DLD1 (cell line): Measurements from ENCODE around the gene GABRR3.

ENCODE experiments used
- in situ Hi-C: cut with HindIII; loops from 2 replicates; pipeline ENCODE4 v1.10.0; 2017; ENCODE audit warnings: low sequenced_read_pairs

The GABRR3 gene

DNA sequence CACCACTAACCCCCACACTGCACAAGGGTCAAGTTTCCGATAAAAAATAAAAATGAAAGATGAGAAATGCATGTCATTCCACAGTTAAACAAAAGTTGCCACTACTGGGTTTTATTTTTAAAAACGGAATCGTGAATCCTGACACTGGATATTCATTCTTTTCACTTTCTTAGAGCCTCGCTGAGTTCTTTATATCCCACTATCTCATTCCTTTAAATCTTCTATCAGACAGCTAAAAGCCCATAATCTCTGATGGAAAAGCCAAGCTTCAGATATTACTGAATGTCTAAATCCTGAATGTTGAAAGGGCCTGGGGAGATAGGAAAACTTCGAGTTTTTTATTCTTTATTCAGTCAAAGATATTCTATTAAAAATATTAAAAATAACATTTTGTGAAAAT is 74.6 kb downstream of the GABRR3 start:
- in situ Hi-C loops = no loop called here

DNA sequence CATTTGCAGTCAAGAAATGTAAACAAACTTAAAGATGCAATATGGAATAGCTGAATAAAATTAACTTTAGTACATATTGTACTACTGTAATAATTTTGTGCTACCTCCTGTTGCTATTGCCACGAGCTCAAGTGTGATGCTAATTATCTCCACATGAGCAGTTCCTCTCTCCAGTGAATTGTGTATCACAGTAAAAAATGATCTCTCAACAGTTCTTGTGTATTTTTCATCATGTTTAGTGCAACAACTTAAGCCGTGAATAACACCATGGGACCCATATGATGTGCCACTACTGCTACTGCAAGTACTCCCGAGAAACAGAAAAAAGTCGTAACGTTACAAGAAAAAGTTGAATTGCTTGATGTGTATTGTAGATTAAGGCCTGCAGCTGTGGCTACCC is 75.2 kb downstream of the GABRR3 start:
- in situ Hi-C loops = no loop called here

GRCh38 chr3:97958796-97959195 is 76.3 kb downstream of the GABRR3 start:
- in situ Hi-C loops = no loop called here

DNA sequence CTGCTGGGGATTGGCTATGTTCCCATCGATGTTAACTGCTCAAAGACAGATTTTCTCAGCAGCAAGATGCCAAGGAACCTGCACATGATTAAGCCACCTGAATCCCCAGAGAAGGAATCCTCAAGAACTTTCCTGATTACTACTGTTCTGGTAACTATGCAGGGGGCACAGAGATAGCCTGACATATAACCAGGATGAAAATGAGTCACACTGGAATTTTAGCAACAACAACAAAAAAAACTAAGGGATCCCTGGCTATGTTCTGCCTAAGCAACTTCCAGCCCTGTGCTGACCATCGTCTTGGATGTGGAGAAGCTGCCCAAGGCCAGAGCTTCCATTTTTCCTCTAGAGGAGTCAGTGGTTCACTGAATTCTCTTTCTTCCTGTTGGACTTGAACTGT is 76.7 kb downstream of the GABRR3 start:
- in situ Hi-C loops = no loop called here

DNA sequence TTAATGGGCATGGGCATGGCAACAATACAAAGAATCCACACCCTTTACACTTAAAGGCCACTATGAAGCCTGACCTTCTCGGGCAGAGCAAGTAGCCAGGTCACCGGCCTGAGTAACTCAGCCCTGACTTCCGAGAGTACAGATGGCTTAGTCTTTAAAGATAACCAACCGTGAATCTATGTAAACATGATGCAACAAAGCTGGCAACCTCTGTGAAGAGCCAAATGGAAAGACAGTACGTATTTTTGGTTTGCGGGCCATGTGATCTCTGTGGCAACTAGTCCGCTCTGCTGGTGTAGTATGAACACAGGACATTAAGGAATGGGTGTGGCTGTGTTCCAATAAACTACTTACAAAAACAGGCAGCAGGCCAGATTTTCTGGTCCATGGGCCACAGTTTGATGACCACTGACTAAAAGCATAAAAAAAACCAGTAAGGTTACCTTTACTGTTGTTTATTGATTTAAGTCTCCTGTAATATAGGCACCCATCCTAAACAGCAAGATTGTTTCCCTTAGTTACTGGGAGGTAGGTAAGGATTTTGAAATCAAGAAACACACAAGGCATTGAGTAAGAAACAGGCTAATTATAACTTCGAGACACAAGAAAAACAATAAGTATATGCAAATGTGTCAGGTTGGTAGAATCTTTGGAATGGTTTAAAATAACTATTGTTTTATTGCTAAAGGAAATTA is 77.4 kb downstream of the GABRR3 start:
- in situ Hi-C loops = no loop called here

DNA sequence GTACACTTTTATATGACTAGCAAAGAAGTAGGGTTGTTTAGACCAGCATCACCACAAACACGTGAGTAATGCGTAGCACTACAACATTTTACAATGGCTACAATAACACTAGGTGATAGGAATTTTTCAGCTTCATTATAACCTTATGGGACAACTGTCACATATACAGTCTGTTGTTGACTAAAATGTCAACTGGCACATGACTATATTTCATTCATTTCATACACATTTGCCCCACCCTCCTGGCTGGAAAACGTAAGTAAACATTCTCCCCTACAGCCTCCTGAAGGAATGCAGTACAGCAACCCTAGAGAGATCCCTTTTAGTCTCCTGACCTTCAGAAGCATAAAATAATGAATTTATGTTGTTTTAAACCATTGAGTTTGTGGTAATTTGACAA is 79.1 kb downstream of the GABRR3 start:
- in situ Hi-C loops = no loop called here

DNA sequence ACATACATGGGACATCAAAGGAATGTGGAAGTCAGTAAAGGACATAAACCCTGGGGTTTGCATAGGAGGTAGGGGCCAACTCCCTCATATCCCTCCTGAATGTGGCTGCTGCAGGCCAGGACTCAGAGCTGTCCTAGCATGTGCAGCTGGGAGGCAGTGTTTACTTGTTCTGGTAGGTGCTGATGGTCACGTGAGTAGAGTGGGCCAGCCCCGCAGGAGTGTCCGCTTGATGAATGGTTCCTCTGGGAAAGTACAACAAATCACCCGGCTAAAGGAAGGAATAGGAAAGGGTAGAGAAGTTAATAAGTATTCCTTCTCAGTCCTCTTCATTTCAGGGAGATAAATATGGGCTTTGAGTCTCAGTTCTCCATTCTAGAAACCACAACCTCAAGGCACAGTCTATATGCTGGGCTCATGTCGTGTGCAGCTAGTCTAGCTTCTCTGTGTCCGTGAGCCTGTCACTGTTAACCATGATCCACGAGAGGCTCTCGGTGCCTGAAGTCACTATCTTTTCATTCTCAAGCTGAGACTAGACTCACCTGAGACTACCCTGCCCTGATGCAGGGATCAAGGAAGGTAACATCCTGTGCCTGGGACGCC is 80.8 kb downstream of the GABRR3 start:
- in situ Hi-C loops = no loop called here

- in situ Hi-C loops = no loop called here
These were observed 82.2 kb downstream of the GABRR3 start for GRCh38 chr3:97952872-97953271.

DNA sequence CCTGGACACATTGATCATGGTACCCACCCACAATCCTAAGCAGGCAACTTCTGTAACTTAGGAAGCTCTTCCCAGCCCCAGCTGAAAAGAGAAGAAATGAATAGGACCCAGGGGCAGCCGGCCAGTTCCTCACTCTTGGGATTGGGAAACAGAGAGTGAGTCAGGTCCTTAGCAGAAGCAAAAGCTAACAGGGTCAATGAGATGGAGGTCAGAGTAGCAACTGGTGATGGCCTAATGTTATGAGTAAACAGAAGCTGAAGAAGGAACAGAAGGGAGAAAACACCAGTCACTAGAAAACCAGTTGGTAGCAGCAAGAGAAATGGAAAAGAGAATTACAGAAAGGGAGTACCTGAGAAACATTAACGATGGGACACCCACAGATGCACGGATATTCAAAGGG is 82.8 kb downstream of the GABRR3 start:
- in situ Hi-C loops = no loop called here

DNA sequence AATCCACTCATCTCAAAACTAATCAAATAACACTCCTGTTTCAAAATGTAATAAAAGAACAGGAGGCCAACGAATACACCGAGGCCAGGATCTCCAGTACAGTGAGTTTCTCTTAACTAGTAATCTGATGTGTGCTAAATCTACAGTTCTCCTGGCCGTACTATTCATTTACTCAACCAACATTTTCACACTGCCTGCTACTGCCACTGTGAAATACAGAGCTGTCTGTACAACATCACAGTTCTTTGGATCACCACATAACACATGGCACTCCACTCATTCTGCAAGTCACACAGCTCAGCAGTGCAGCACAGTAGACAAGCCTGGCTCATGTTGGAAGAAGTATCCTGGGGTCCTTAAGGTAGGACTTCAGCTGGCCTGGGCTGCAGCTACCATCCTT is 84.8 kb downstream of the GABRR3 start:
- in situ Hi-C loops = no loop called here

DNA sequence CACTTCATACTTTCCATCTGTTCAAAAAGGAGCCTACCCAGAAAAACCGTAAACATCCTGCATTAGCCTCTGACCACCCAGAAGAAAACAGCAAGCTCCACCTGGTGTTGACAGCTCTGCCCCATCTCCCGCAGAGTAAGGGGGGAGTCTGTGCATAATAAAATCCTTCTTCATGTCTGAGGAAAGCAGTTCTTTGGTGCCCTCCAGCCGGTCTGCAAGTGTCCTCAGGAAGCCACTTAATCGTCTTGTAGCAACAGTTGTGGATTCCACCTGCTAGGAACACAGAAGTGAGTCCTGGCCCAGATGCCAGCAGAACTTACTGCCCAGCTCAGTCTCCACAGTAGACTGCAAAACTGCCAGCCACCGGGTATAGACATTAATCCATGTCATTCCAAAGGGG is 85.4 kb downstream of the GABRR3 start:
- in situ Hi-C loops = no loop called here

- in situ Hi-C loops = no loop called here
These were observed 86.0 kb downstream of the GABRR3 start for GRCh38 chr3:97949110-97949485.

DNA sequence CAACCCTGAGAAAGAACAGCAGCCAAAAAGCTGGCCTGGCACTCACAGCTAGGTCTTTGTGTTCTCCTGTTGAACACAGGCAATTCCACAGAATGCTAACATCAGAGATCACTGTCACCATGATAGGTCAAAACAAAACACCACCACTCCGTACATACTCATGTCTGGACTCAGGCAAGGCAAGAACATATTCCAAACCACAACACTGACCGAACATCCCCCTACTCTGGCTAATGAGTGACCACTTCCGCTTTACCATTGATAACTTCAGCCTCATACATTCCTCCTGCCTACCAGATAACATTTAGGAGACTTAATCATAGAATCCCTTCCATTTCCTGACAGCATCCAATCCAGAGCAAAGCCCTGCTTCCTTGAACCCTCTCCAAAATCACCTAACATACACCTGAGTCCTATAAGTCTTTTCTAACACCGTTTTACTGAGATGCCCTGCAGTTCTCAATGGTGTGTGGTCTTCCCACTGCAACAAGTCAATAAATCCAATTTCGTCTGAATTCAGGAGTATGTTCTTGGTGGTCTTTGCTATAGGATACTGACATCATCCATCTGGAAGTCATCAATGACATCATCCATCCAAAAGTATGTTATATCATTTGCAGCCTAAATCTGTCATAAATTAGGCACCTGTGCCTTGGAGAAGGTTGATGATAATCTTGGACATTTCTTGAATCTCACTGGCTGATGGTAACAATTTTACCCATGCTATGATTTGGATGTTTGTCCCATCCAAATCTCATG is 86.6 kb downstream of the GABRR3 start:
- in situ Hi-C loops = no loop called here

DNA sequence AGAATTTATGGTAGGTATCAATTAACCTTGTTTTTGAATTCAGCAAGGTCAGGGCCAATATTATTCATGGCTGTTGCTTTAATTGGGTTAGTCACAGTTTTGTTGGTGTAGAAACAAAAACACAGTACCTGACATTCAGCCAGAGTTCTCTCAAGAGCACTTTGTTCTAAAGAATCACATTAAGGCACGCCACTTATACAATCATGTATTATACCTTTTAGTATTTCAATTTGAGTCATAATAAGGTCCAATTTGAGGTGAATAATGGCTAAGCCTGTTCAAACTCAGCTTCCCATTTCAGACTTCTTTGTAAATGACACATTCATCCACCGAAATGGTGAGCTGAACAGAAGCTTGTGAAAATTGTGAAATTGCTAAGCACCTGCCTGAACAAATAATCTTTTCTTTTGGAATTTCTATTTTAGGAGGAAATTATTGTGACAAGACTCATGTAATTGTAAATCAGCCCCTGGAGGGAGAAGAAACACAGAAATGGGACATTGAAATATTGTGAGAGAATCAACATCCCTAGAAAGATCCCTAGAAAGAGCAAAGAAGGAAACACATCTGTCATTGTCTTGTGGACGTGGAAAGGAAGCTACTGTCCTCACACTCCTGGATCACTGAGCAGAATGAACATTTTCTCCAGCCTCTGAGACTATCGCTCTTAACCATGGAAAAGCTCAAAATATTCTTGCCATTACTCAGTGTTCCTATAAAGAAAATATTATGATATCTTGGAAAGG is 92.1 kb downstream of the GABRR3 start:
- in situ Hi-C loops = no loop called here

DNA sequence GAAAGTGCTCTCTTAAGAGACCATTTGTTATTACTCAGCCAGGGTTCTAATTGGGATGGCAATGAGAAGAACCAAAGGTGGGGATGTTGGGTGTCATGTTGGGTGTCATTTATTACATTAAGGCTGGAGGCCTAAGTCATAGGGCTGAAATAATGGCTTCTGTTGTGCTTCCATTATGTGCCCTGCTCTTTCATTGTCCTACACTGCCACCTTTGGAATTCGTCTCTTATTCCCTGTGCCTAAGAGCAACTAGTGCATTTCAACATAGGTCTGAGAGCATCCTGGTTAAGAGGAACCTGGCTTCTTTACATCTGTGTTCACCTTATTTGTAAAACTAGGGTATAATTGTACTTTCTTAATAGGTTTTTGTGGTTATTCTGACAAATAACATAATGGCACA is 95.1 kb downstream of the GABRR3 start:
- in situ Hi-C loops = no loop called here

GRCh38 chr3:97939401-97939800 is 95.7 kb downstream of the GABRR3 start:
- in situ Hi-C loops = no loop called here

GRCh38 chr3:97938444-97938843 is 96.7 kb downstream of the GABRR3 start:
- in situ Hi-C loops = no loop called here

- in situ Hi-C loops = no loop called here
These were observed 97.9 kb downstream of the GABRR3 start for GRCh38 chr3:97937205-97937604.

DNA sequence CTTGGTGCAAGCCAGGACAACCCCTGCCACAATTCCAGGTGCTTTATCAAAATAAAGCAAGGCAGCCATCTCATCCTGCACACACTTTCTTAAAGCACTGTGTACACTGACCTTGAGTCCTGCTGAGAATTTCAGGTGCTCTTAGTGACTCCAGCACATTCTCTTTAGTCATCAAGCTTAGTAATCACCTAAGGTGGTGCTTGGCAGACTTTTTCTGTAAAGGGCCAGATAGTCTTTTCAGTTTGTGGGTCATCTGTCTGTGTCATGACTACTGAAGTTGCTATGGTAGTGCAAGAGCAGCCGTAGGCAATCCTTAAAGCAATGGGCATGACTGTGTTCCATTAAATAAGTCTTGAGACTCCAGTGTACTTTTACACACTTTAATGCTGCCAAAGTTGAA is 99.3 kb downstream of the GABRR3 start:
- in situ Hi-C loops = no loop called here
